ENCODE data around the gene RHBDF1.

RHBDF1 gene

GRCh38 chr16:92431-93339 is 20.3 kb upstream of the RHBDF1 start:
- DNase-seq, result no peak

GRCh38 chr16:91484-91883 is 19.1 kb upstream of the RHBDF1 start:
- DNase-seq, result no peak

GRCh38 chr16:89391-90302 is 17.2 kb upstream of the RHBDF1 start:
- DNase-seq, result no peak

GRCh38 chr16:88613-89012 is 16.2 kb upstream of the RHBDF1 start:
- DNase-seq, result no peak

GRCh38 chr16:86483-86952 is 14.1 kb upstream of the RHBDF1 start:
- DNase-seq, result no peak

GRCh38 chr16:85865-86264 is 13.4 kb upstream of the RHBDF1 start:
- no peak for DNase-seq

- DNase-seq, result no peak
These were observed 13.0 kb upstream of the RHBDF1 start for GRCh38 chr16:85407-85782.

GRCh38 chr16:84718-85406 is 12.4 kb upstream of the RHBDF1 start:
- peak; percentile 68 to 70 for DNase-seq

- DNase-seq, result no peak
These were observed 11.6 kb upstream of the RHBDF1 start for GRCh38 chr16:83781-84615.

GRCh38 chr16:83060-83603 is 10.7 kb upstream of the RHBDF1 start:
- DNase-seq, result no peak

GRCh38 chr16:79151-80054 is 7.0 kb upstream of the RHBDF1 start:
- DNase-seq, result peak; percentile 7 to 27

- DNase-seq, result no peak
These were observed 6.2 kb upstream of the RHBDF1 start for GRCh38 chr16:78444-79150.

GRCh38 chr16:77807-78443 is 5.5 kb upstream of the RHBDF1 start, which contains the start of gene MPG:
TSS of gene MPG (plus strand) at chr16:78225. CDS start at chr16:78310, 85 bp downstream.
- peak; percentile 42 to 59 for DNase-seq

- DNase-seq, result peak; percentile 12 to 24
These were observed 4.9 kb upstream of the RHBDF1 start for GRCh38 chr16:77273-77806.

- DNase-seq, result peak; percentile 7 to 13
These were observed 4.3 kb upstream of the RHBDF1 start for GRCh38 chr16:76535-77272.

GRCh38 chr16:75580-76501 is 3.4 kb upstream of the RHBDF1 start:
- DNase-seq, result peak; percentile 74 to 76

GRCh38 chr16:74747-75334 is 2.4 kb upstream of the RHBDF1 start:
- no peak for DNase-seq
